ENCODE measurements around the gene ASB7. TPM values are rescaled to one million over a fixed set of nuclear protein-coding genes. Genes with fewer than 3 reads are reported as not detected.

ASB7 gene
- total and polyA plus RNA-seq, 12 donors = 2.7 to 25.2 (median 11.1) TPM

GRCh38 chr15:100652116-100652515 is 49.7 kb downstream of the ASB7 start:
- 73 to 88% (median 79%) methylated on average over 2 of the region's 2 CpGs for WGBS, 4 donors
- no peak for DNase-seq
- H3K4me3 ChIP-seq = no peak overlapping the region
- peaks cover 0 to 10% of the 10 kb centered on the region in 2 donors for H3K4me1 ChIP-seq (replicated peaks in 1 of 2)
- no peak overlapping the region for H3K27ac ChIP-seq
- H3K36me3 ChIP-seq (replicated peaks in 1 of 2) = no peaks in the 10 kb centered on the region
- no peaks in the 10 kb centered on the region for H3K9me3 ChIP-seq (replicated peaks in 1 of 3)
- intact Hi-C loops (cut with DNase I) = no loop called here
- TF ChIP-seq POLR2A (IDR thresholded peaks at IDR 0.05) (no peak), CTCF (IDR thresholded peaks at IDR 0.05) (no peak)
- no peaks in the 10 kb centered on the region for H3K27me3 ChIP-seq

GRCh38 chr15:100653608-100654007 is 51.2 kb downstream of the ASB7 start:
- TF ChIP-seq POLR2A (IDR thresholded peaks at IDR 0.05) (no peak), CTCF (IDR thresholded peaks at IDR 0.05) (no peak)
- H3K27ac ChIP-seq = peak overlapping the region in 1 of 5 donors; percentile 5
- no peaks in the 10 kb centered on the region for H3K27me3 ChIP-seq
- WGBS, 4 donors = 63 to 88% (median 73%) methylated on average over 1 of the region's 1 CpG
- intact Hi-C loops (cut with DNase I) = no loop called here
- peaks cover 0 to 10% of the 10 kb centered on the region in 2 donors for H3K4me1 ChIP-seq (replicated peaks in 1 of 2)
- DNase-seq = no peak
- no peaks in the 10 kb centered on the region for H3K9me3 ChIP-seq (replicated peaks in 1 of 3)
- H3K4me3 ChIP-seq = no peak overlapping the region
- no peaks in the 10 kb centered on the region for H3K36me3 ChIP-seq (replicated peaks in 1 of 2)

- Histone ChIP-seq H3K4me3 (no peak overlapping the region), H3K27me3 (no peaks in the 10 kb centered on the region), H3K4me1 (replicated peaks in 1 of 2) (no peaks in the 10 kb centered on the region), H3K36me3 (replicated peaks in 1 of 2) (no peaks in the 10 kb centered on the region), H3K9me3 (replicated peaks in 1 of 3) (no peaks in the 10 kb centered on the region), H3K27ac (no peak overlapping the region)
- TF ChIP-seq CTCF (IDR thresholded peaks at IDR 0.05) = no peak
- no peak for TF ChIP-seq POLR2A (IDR thresholded peaks at IDR 0.05)
- WGBS, 4 donors = 89 to 94% (median 93%) methylated on average over 5 to 14 of the region's 14 CpGs
- intact Hi-C loops (cut with DNase I) = no loop called here
- DNase-seq = peak in 1 of 7 donors; percentile 24
These were observed 56.5 kb downstream of the ASB7 start for GRCh38 chr15:100658895-100659294.

GRCh38 chr15:100661156-100661555 is 58.8 kb downstream of the ASB7 start:
- peak in 1 of 7 donors; percentile 25 for DNase-seq
- intact Hi-C loops (cut with DNase I) = loop anchor here in 1 of 2 donors (10.0 kb wide), 1 partner anchor 84 kb away; no protein-coding TSS in a partner anchor
- H3K27me3 ChIP-seq = no peaks in the 10 kb centered on the region
- H3K27ac ChIP-seq = no peak overlapping the region
- TF ChIP-seq POLR2A (IDR thresholded peaks at IDR 0.05) (no peak), CTCF (IDR thresholded peaks at IDR 0.05) (no peak)
- H3K36me3 ChIP-seq (replicated peaks in 1 of 2) = no peaks in the 10 kb centered on the region
- no peaks in the 10 kb centered on the region for H3K9me3 ChIP-seq (replicated peaks in 1 of 3)
- WGBS, 4 donors = 85 to 89% (median 87%) methylated on average over 6 to 10 of the region's 10 CpGs
- H3K4me3 ChIP-seq = no peak overlapping the region
- no peaks in the 10 kb centered on the region for H3K4me1 ChIP-seq (replicated peaks in 1 of 2)

All from adrenal gland (tissue), 12 donors.